Adrenal gland (tissue), 19 donors: ENCODE results near the gene POFUT1. TPM values are rescaled to one million over a fixed set of nuclear protein-coding genes. Genes with fewer than 3 reads are reported as not detected.

ENCODE experiments used
- DNase-seq, 7 donors: peaks; one replicate each; pipeline ENCODE4 v3.0.0-alpha.2; 2019 to 2020
- H3K27ac ChIP-seq, 5 donors: fragments of 200-600 bp; sonication (generic) in 4 of 5; 1 replicate in 3 of 5; 2 replicates in 2 of 5; pipeline versions ENCODE4 v1.5.1 to v1.8.0; 2016 to 2020; ENCODE audit warnings: mild to moderate bottlenecking in 1 of 5
- H3K27me3 ChIP-seq: fragments of 200-600 bp; 2 replicates; pipeline ENCODE4 v1.8.0; 2021
- H3K36me3 ChIP-seq, 2 donors: fragments of 200-600 bp; replicated peaks in 1 of 2; 1 replicate in 1 of 2; 2 replicates in 1 of 2; pipeline versions ENCODE4 v1.5.1 to v1.8.0; 2018 to 2022
- H3K4me1 ChIP-seq, 2 donors: fragments of 200-600 bp; replicated peaks in 1 of 2; 1 replicate in 1 of 2; 2 replicates in 1 of 2; pipeline versions ENCODE4 v1.5.1 to v1.8.0; 2018 to 2021
- H3K4me3 ChIP-seq, 4 donors: fragments of 200-600 bp; sonication (generic) in 3 of 4; one replicate each; pipeline ENCODE4 v1.5.1; 2016 to 2018
- H3K9me3 ChIP-seq, 3 donors: fragments of 200-600 bp; sonication (generic) in 1 of 3; replicated peaks in 1 of 3; 1 replicate in 2 of 3; 2 replicates in 1 of 3; pipeline versions ENCODE4 v1.5.1 to v1.8.0; 2016 to 2021
- POLR2A ChIP-seq, 2 donors: fragments of 450-650 bp; IDR thresholded peaks; one replicate each; pipeline ENCODE4 v1.6.1; 2017; ENCODE audit warnings: antibody characterized with exemption in 2 of 2, mild to moderate bottlenecking in 2 of 2, moderate library complexity in 1 of 2
- WGBS, 4 donors: extraction: QIAGEN DNeasy Blood & Tissue Kit in 2 of 4; methylation state at CpG; one replicate each; pipeline versions ENCODE4 v1.1.5 to v1.1.7; 2013 to 2017; 5-methylcytosine and 5-hydroxymethylcytosine counted together
- intact Hi-C, 2 donors: fragments of 100-400 bp; cut with DNase I; formaldehyde crosslinking; loops; one replicate each; pipeline versions ENCODE4 v1.14.1 to v1.15.0; 2022 to 2023
- long read RNA-seq, 10 donors: library from polyadenylated mRNA in 3 of 10; unstranded in 2 of 10; stranded (forward) in 1 of 10; transcript quantifications; one replicate each; pipeline ENCODE4 v2.0.0 and lab custom pipeline, GENCODE V29; 2021 to 2026
- polyA plus RNA-seq, 3 donors: library from polyadenylated mRNA; stranded (reverse); fragments of 200-250 nt in 2 of 3; fragments of 350-450 nt in 1 of 3; fragmentation: Illumina TruSeq in 1 of 3; extraction: RNeasy Lipid Tissue Mini Kit (QIAGEN cat#74804) in 1 of 3; gene quantifications; one replicate each; pipeline ENCODE4 v1.2.3, GENCODE V29; 2013 to 2014
- total RNA-seq, 9 donors: library from RNA; depleted of rRNA in 4 of 9; stranded (reverse); fragments of >200 nt in 4 of 9; fragments of 120-200 nt in 1 of 9; fragmentation: NEBNext Ultra II Directional in 1 of 9; extraction: Animal tissue kit (Norgen Biotek cat#: 25700) in 1 of 9; gene quantifications; one replicate each; pipeline versions ENCODE4 v1.1.0 to v1.2.4, GENCODE V29; 2013 to 2023
- TF ChIP-seq, protein P1 (sequence below), 6 experiments: fragments of 450-650 bp in 4 of 6; fragments of 200-600 bp in 2 of 6; sonication (generic) in 1 of 6; IDR thresholded peaks; 1 replicate in 5 of 6; 2 replicates in 1 of 6; pipeline versions ENCODE4 v1.5.1 to v1.8.0; 2016 to 2021; ENCODE audit warnings: antibody characterized with exemption in 6 of 6, mild to moderate bottlenecking in 2 of 6, moderate library complexity in 1 of 6
- donor health status: healthy with polysubstance abuse.
- donor health status: Bipolar disorder and iron deficiency.
- donor health status: DM: yes; HTN: yes; CAD: no.
- donor health status: DM: no; HTN: no; CAD: no.
- donor health status: DM: no; HTN: no; CAD: no.
- donor health status: DM: yes; HTN: yes; CAD: no.

The POFUT1 gene
- 10 to 100 TPM; 23.7 to 45.5 (median 30.1) TPM for total RNA-seq
- 10 to 100 TPM in 2 of 3 donors, 1 to 10 TPM in 1; 8.5 to 27.3 (median 10.1) TPM for polyA plus RNA-seq
- long read RNA-seq, donor 1, full-length matches to known transcripts, result 9 of 9 reads
- long read RNA-seq, donor 1, partial matches to known transcripts, result 0 of 9 reads
- long read RNA-seq, donor 1, other reads (novel, unspliced or antisense), result 0 of 9 reads
- long read RNA-seq, donor 2, full-length matches to known transcripts, result 7 of 7 reads
- long read RNA-seq, donor 2, partial matches to known transcripts, result 0 of 7 reads
- long read RNA-seq, donor 2, other reads (novel, unspliced or antisense), result 0 of 7 reads
- long read RNA-seq, donor 3, full-length matches to known transcripts, result 11 of 11 reads
- long read RNA-seq, donor 3, partial matches to known transcripts, result 0 of 11 reads
- long read RNA-seq, donor 3, other reads (novel, unspliced or antisense), result 0 of 11 reads
- long read RNA-seq, donor 4, full-length matches to known transcripts, result 7 of 9 reads
- long read RNA-seq, donor 4, partial matches to known transcripts, result 1 of 9 reads
- long read RNA-seq, donor 4, other reads (novel, unspliced or antisense), result 1 of 9 reads
- long read RNA-seq, donor 5, full-length matches to known transcripts, result 56 of 76 reads
- long read RNA-seq, donor 5, partial matches to known transcripts, result 9 of 76 reads
- long read RNA-seq, donor 5, other reads (novel, unspliced or antisense), result 11 of 76 reads
- long read RNA-seq, donor 6, full-length matches to known transcripts, result 4 of 5 reads
- long read RNA-seq, donor 6, partial matches to known transcripts, result 1 of 5 reads
- long read RNA-seq, donor 6, other reads (novel, unspliced or antisense), result 0 of 5 reads
- long read RNA-seq, donor 7, full-length matches to known transcripts, result 4 of 4 reads
- long read RNA-seq, donor 7, partial matches to known transcripts, result 0 of 4 reads
- long read RNA-seq, donor 7, other reads (novel, unspliced or antisense), result 0 of 4 reads
- long read RNA-seq, donor 8, full-length matches to known transcripts, result 21 of 21 reads
- long read RNA-seq, donor 8, partial matches to known transcripts, result 0 of 21 reads
- long read RNA-seq, donor 8, other reads (novel, unspliced or antisense), result 0 of 21 reads
- long read RNA-seq, donor 9, full-length matches to known transcripts, result 6 of 6 reads
- long read RNA-seq, donor 9, partial matches to known transcripts, result 0 of 6 reads
- long read RNA-seq, donor 9, other reads (novel, unspliced or antisense), result 0 of 6 reads
- long read RNA-seq, donor 10, full-length matches to known transcripts, result 6 of 6 reads
- long read RNA-seq, donor 10, partial matches to known transcripts, result 0 of 6 reads
- long read RNA-seq, donor 10, other reads (novel, unspliced or antisense), result 0 of 6 reads

- intact Hi-C loops, result no loop called here
- peaks cover 0 to 8% of the 10 kb centered on the region in 2 donors for H3K36me3 ChIP-seq
- H3K4me1 ChIP-seq, result peaks cover 19 to 57% of the 10 kb centered on the region in 2 donors
- H3K4me3 ChIP-seq, result peak within 1 kb of the TSS; percentile 66 to 100 (median 88)
- peak; percentile 81 to 90 (median 89) for DNase-seq
- TF ChIP-seq POLR2A (IDR thresholded peaks at IDR 0.05), result peak; percentile 69 to 79
- TF ChIP-seq, protein P1, sequence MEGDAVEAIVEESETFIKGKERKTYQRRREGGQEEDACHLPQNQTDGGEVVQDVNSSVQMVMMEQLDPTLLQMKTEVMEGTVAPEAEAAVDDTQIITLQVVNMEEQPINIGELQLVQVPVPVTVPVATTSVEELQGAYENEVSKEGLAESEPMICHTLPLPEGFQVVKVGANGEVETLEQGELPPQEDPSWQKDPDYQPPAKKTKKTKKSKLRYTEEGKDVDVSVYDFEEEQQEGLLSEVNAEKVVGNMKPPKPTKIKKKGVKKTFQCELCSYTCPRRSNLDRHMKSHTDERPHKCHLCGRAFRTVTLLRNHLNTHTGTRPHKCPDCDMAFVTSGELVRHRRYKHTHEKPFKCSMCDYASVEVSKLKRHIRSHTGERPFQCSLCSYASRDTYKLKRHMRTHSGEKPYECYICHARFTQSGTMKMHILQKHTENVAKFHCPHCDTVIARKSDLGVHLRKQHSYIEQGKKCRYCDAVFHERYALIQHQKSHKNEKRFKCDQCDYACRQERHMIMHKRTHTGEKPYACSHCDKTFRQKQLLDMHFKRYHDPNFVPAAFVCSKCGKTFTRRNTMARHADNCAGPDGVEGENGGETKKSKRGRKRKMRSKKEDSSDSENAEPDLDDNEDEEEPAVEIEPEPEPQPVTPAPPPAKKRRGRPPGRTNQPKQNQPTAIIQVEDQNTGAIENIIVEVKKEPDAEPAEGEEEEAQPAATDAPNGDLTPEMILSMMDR (IDR thresholded peaks at IDR 0.05), result peak in 2 of 6 experiments; percentile 13 to 24
- H3K27ac ChIP-seq, result peak within 1 kb of the TSS in 4 of 5 donors; percentile 41 to 93 (median 80)
- H3K27me3 ChIP-seq, result no peaks in the 10 kb centered on the region
- no peaks in the 10 kb centered on the region for H3K9me3 ChIP-seq
- WGBS, 4 donors, result 1 to 4% (median 2%) methylated on average over 9 to 74 of the region's 74 CpGs
These were observed at the start of gene POFUT1, which contains the start of gene PLAGL2 for GRCh38 chr20:32207626-32208498. Gene POFUT1, plus strand, starts transcription at chr20:32207880. Its CDS starts 62 bp downstream, at chr20:32207942. Gene PLAGL2, minus strand, starts transcription at chr20:32207743. Its CDS starts 5,565 bp downstream, at chr20:32202178.

DNA sequence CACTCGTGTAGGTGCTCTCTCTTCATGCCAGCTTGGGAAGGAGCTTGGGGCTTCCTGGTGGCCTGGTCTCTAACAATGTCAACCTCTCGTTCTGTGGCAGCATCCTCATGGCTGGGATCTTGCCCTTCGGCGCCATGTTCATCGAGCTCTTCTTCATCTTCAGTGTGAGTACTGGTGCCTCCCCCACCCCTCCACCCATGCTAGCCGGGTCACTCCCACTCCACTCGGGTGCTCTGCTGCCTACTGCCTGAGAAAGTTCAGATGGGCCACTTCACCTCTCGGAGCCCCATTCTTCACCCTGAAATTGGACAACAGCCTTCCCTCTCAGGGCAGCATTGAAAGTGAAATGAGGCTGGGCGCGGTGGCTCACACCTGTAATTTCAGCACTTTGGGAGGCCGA is 49.3 kb upstream of the POFUT1 start:
- peaks cover 0 to 70% of the 10 kb centered on the region in 2 donors for H3K36me3 ChIP-seq

GRCh38 chr20:32158943-32159660 is 48.6 kb upstream of the POFUT1 start:
- Histone ChIP-seq H3K36me3 (peaks cover 0 to 68% of the 10 kb centered on the region in 2 donors), H3K27me3 (no peaks in the 10 kb centered on the region), H3K4me1 (peaks cover 10 to 13% of the 10 kb centered on the region in 2 donors), H3K9me3 (no peaks in the 10 kb centered on the region), H3K27ac (no peak overlapping the region), H3K4me3 (no peak overlapping the region)
- TF ChIP-seq, protein P1 (IDR thresholded peaks at IDR 0.05), result no peak
- TF ChIP-seq POLR2A (IDR thresholded peaks at IDR 0.05), result no peak
- WGBS, 4 donors, result 87 to 97% (median 96%) methylated on average over 4 of the region's 4 CpGs
- intact Hi-C loops, result no loop called here
- peak in 2 of 7 donors; percentile 5 to 45 for DNase-seq

More for the DNA sequence above, 49.3 kb upstream of the POFUT1 start:
- 93 to 99% (median 95%) methylated on average over 11 of the region's 11 CpGs for whole genome bisulfite sequencing, 4 donors
- peak in 2 of 7 donors; percentile 6 to 45 for DNase-seq
- Histone ChIP-seq H3K4me1 (peaks cover 10 to 13% of the 10 kb centered on the region in 2 donors), H3K27ac (no peak overlapping the region), H3K27me3 (no peaks in the 10 kb centered on the region), H3K9me3 (no peaks in the 10 kb centered on the region), H3K4me3 (no peak overlapping the region)
- TF ChIP-seq POLR2A (IDR thresholded peaks at IDR 0.05), result no peak
- TF ChIP-seq, protein P1 (IDR thresholded peaks at IDR 0.05), result no peak
- intact Hi-C loops, result no loop called here
